T47D (cell line): ENCODE results near the gene CDK17.

Experiments used
- DNase-seq, 2 experiments: peaks; one replicate each; pipeline versions ENCODE4 v3.0.0 to v3.0.0-alpha.2; 2011 to 2012; ENCODE audit warnings: low read depth in 1 of 2, low spot score in 1 of 2
- JUND ChIP-seq: IDR thresholded peaks from 2 replicates; pipeline ENCODE4 v1.6.1; 2012; ENCODE audit warnings: low read depth
- in situ Hi-C: cut with HindIII; loops from 2 replicates; pipeline ENCODE4 v1.10.0; 2016; ENCODE audit warnings: low sequenced_read_pairs, low pct_unique_long_range_greater_than_20kb

Gene CDK17

GRCh38 chr12:96305665-96306064 is 94.6 kb downstream of the CDK17 start:
- in situ Hi-C loops, result no loop called here
- TF ChIP-seq JUND, result no peak
- no peak for DNase-seq

- in situ Hi-C loops, result no loop called here
- no peak for DNase-seq
- no peak for TF ChIP-seq JUND
Measured at GRCh38 chr12:96303653-96304052, 96.6 kb downstream of the CDK17 start.

- in situ Hi-C loops, result no loop called here
- TF ChIP-seq JUND, result no peak
- DNase-seq, result no peak
Measured at GRCh38 chr12:96302687-96303310, 97.4 kb downstream of the CDK17 start.

- no peak for DNase-seq
- in situ Hi-C loops, result no loop called here
- TF ChIP-seq JUND, result no peak
Measured at GRCh38 chr12:96301732-96302131, 98.5 kb downstream of the CDK17 start.

- in situ Hi-C loops, result no loop called here
- no peak for TF ChIP-seq JUND
- DNase-seq, result no peak
Measured at GRCh38 chr12:96300064-96300463, 100.2 kb downstream of the CDK17 start.

GRCh38 chr12:96297504-96297903 is 102.7 kb downstream of the CDK17 start:
- in situ Hi-C loops, result no loop called here
- no peak for DNase-seq
- TF ChIP-seq JUND, result no peak

GRCh38 chr12:96295532-96296160 is 104.6 kb downstream of the CDK17 start:
- no peak for DNase-seq
- TF ChIP-seq JUND, result no peak
- in situ Hi-C loops, result no loop called here

GRCh38 chr12:96294831-96295230 is 105.4 kb downstream of the CDK17 start:
- TF ChIP-seq JUND, result no peak
- no peak for DNase-seq
- in situ Hi-C loops, result no loop called here

GRCh38 chr12:96293093-96293492 is 107.1 kb downstream of the CDK17 start:
- no peak for TF ChIP-seq JUND
- in situ Hi-C loops, result no loop called here
- DNase-seq, result no peak

GRCh38 chr12:96289067-96289466 is 111.2 kb downstream of the CDK17 start:
- TF ChIP-seq JUND, result no peak
- DNase-seq, result no peak
- in situ Hi-C loops, result no loop called here

GRCh38 chr12:96285158-96285557 is 115.1 kb downstream of the CDK17 start:
- in situ Hi-C loops, result no loop called here
- no peak for TF ChIP-seq JUND
- DNase-seq, result no peak

GRCh38 chr12:96274331-96274730 is 125.9 kb downstream of the CDK17 start:
- no peak for DNase-seq
- no peak for TF ChIP-seq JUND
- in situ Hi-C loops, result no loop called here

- no peak for DNase-seq
- in situ Hi-C loops, result no loop called here
- no peak for TF ChIP-seq JUND
Measured at GRCh38 chr12:96271469-96272199, 128.6 kb downstream of the CDK17 start.

GRCh38 chr12:96266238-96266637 is 134.0 kb downstream of the CDK17 start:
- no peak for TF ChIP-seq JUND
- in situ Hi-C loops, result no loop called here
- DNase-seq, result no peak
